GM19351 (cell line): ENCODE data around the gene SHE.

Source experiments
- ATAC-seq: cut with Tn5 transposase; IDR thresholded peaks from one replicate; pipeline ENCODE4 v1.9.1; 2021; ENCODE audit warnings: mild to moderate bottlenecking, moderate library complexity; ENCODE audit not compliant: unreplicated experiment

Gene SHE

GRCh38 chr1:154453161-154453560 lies 49.1 kb downstream of the SHE start:
- ATAC-seq, result no peak

GRCh38 chr1:154448331-154448811 lies 53.8 kb downstream of the SHE start:
- ATAC-seq, result no peak

GRCh38 chr1:154446789-154447188 lies 55.4 kb downstream of the SHE start:
- ATAC-seq, result no peak

GRCh38 chr1:154446292-154446691 lies 55.9 kb downstream of the SHE start:
- ATAC-seq, result no peak

GRCh38 chr1:154445040-154445472 lies 57.2 kb downstream of the SHE start:
- ATAC-seq, result peak; percentile 66

GRCh38 chr1:154443274-154444013 lies 58.8 kb downstream of the SHE start:
- no peak for ATAC-seq

- no peak for ATAC-seq
Measured at GRCh38 chr1:154442006-154442740, 60.0 kb downstream of the SHE start.

GRCh38 chr1:154441241-154441888 lies 60.8 kb downstream of the SHE start:
- no peak for ATAC-seq

- no peak for ATAC-seq
Measured at GRCh38 chr1:154440036-154440804, 62.0 kb downstream of the SHE start.

- no peak for ATAC-seq
Measured at GRCh38 chr1:154436433-154436832, 65.8 kb downstream of the SHE start.

GRCh38 chr1:154435599-154436200 lies 66.5 kb downstream of the SHE start:
- ATAC-seq, result no peak

- ATAC-seq, result no peak
Measured at GRCh38 chr1:154434346-154435085, 67.7 kb downstream of the SHE start.

GRCh38 chr1:154433161-154433764 lies 68.9 kb downstream of the SHE start:
- ATAC-seq, result no peak

GRCh38 chr1:154431586-154432373 lies 70.4 kb downstream of the SHE start:
- no peak for ATAC-seq

- no peak for ATAC-seq
Measured at GRCh38 chr1:154430903-154431302, 71.3 kb downstream of the SHE start.

GRCh38 chr1:154429841-154430611 lies 72.2 kb downstream of the SHE start:
- ATAC-seq, result no peak
